Retina (tissue), 1 donor: Measurements from ENCODE around the gene IL21.
"Not testable (repeated sequence)": the region's sequence is repeated elsewhere in the genome, so short reads cannot be mapped to it uniquely, and the experiment has no call there.

Source experiments
- DNase-seq: peaks from one replicate; pipeline ENCODE4 v3.0.0-alpha.2; 2016

Gene IL21

DNA sequence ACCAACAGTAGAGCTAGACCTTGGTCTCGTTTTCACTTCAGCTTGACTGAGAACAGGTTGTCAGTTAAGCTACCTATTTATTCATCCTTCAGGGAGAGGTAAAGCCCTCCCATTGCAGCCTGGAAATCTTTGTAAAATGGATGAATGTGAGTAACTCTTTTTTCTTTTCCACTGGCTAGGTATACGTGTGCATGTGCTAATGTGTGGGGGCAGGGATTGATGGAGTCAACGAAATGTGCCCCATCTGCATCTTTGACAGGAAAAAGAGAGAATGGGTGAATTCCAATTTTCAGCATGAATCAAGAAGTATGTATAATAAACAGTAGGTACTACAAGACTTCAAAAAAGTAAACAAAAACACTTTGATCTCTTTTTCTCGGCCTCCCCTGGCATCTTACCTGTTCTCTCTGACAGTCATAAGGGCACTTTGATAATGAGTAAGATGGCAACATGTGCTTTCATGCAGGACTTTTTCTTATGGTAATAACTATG is at the start of gene IL21:
IL21 (minus strand) TSS at position 51 of the 492 bp plus-strand sequence. CDS start 55 bp downstream, outside the sequence.
- no peak for DNase-seq

DNA sequence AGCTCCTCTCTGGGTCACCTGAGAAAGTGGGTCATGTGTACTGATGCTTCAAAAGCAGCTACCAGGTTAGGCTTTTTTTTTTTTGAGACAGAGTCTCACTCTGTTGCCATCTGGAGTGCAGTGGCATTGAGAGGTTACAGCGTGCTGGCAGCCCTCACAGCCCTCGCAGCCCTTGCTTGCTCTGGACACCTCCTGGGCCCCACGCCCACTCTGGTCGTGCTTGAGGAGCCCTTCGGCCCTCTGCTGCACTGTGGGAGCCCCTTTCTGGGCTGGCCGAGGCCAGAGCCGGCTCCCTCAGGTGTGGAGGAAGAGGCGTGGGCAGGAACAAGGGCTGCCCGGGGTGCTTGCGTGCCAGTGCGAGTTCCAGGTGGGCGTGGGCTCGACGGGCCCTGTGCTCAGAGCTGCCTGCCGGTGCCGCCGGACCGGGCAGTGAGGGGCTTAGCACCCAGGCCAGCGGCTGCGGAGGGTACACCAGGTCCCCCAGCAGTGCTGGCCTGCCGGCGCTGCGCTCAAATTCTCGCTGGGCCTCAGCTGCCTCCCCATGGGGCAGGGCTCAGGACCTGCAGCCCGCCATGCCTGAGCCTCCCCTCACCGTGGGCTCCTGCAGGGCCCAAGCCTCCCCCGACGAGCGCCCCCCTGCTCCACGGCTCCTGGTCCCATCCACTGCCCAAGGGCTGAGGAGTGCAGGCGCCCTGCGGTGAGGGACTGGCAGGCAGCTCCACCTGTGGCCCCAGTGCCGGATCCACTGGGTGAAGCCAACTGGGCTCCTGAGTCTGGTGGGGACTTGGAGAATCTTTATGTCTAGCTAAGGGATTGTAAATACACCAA is 49.3 kb upstream of the IL21 start:
- DNase-seq, result no peak

DNA sequence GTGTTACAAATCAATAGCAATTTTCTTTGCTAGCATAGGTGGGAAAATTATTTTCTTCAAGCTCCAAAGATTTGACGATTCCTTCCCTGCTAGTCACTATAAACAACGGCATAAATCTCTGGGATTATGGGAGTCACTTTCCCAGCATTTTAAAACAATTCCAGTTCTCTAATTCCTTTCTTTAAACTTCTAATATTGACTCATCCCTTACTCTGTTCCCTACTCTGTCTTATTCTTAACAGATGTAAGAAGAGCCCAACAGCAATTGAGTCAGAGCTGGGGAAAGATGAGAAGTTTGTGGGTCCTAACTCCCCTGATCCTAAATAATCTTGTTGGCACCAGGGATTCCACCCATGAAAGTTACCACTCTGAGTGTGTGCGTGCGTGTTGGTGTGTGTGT is 47.4 kb upstream of the IL21 start:
- no peak for DNase-seq

DNA sequence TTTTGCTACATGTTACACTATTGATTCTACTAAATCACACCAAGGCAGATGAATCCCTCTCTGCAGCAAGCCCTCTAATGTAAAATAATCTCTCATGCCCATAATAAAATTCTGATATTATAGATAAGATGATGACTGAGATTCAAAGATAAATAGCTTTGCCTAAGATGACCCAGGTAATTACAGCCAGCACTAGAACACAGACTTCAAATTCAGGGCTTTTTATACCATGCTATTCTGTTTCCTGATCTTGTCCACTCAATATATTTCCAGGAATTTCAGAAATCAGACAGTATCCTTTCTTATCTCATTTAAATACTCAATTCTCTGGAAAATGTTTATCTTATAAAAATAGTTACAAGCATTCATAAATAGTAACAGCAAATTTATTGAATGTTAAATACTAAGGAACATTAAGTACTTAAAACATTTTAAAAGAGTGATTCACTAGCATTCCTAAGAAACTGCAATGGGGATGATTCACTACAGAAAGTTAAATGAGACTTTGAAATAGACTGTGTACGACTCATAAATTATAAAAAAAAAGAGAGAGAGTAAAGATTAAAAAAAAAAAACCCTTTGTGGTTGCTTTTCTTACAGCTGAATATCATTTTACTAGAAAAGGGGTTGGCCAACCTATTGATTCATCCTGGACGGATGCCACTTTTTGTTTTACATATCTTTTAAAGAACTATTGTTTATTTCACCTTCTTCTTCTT is 45.8 kb upstream of the IL21 start:
- DNase-seq, result no peak

DNA sequence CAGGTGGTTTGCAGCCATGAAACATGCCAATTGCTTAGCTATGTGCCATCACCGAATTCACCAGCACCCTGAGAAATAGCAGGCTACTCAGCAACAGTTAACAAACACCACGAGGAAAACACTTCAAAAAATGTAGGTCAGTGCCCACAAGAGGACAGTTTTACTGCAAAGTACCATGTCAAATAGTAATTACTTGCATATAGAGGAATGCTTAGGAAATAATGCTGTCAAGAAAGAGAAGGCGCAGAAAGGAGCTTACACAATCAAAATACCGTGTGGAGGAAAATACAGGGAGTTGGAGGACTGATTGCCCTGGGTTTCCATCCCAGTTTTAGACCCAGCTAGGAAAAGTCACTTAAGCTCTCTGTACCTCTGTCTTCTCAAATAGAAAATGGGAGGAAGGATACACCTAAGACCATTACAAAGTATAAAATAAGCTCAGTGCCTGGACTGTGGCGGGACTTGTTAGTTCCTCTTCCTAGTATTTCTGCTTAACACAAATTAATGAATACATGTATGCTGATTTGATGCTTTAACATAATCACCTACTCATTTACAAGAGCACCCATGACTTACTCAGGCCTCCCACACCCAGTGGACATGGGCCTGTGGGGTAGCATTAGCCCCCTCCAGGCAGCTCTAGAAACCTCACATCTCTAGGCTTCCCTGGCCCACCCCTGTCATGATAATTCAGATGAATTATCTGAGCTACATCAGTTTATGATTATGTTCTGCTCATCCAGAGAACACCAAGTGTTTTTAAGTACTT is 44.5 kb upstream of the IL21 start:
- DNase-seq, result peak; percentile 16

DNA sequence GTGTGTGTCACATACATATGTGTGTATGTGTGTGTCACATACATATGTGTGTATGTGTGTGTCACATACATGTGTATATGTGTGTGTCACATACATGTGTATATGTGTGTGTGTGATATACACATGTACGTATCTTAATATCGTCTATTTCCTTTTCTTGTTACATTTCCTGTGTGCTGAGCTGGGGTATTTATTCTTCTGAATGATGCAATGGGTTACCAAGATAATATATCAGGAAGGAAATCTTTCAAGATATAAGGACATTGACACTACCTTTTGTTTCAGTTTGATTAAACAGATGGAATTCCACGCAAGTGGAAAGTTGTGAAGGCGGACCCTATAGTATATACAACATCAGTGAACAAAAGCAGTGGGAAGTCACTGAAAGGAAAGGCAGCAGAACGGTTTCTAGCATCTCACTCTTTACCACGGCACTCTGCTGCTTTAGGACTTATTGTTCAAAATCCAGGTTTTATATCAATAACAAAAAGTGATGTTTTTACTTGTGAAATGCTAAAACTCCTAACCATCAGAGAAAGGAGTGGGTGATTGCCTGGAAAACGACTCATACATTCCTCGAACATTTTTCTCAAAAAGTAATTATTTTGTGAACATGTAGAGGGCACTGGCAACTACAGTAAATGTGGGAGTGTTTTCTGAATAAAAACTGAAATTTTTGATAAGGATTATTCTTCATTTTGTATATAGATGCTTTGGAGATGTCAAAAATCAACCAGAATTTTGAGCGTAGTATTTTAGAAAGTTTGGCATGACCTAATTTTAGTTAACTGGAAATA is 43.1 kb upstream of the IL21 start:
- DNase-seq, result peak; percentile 19

DNA sequence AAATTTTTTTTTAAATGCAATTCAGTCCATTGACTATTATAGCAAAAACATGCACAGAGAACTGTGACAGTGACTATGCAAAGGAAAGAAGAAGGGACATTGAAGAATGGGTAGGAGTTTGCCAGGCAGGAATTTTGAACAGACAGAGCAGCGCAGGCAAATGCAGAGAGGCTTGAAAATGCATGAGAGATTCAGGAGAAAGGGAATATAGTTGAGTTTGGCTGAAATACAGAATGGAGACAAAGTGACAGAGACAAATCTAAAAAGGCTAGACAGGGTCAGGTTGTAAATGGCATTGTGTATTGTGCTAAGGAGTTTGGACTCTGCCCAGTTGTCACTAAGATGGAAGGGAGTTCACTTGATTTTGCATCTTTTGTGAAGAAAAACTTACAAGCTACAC is 42.4 kb upstream of the IL21 start:
- no peak for DNase-seq

DNA sequence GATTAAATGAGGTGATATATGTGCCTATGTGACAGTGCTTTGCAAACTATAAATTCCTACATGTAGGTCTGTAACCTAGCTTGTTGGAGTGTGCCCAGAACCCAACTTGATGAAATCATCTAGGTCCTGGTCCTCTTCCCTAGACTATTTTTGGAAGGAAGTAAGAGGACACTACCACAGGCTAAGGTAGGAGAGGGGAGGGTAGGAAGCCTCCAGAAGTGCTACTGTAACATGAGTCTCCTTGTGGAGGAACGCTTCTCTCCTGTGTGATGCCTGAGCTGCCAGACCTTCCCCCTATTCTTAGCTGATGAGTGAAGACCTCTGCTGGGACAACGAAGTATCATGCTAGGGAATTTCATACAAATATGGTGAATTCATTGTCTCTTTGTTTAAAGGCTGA is 41.8 kb upstream of the IL21 start:
- DNase-seq, result no peak

DNA sequence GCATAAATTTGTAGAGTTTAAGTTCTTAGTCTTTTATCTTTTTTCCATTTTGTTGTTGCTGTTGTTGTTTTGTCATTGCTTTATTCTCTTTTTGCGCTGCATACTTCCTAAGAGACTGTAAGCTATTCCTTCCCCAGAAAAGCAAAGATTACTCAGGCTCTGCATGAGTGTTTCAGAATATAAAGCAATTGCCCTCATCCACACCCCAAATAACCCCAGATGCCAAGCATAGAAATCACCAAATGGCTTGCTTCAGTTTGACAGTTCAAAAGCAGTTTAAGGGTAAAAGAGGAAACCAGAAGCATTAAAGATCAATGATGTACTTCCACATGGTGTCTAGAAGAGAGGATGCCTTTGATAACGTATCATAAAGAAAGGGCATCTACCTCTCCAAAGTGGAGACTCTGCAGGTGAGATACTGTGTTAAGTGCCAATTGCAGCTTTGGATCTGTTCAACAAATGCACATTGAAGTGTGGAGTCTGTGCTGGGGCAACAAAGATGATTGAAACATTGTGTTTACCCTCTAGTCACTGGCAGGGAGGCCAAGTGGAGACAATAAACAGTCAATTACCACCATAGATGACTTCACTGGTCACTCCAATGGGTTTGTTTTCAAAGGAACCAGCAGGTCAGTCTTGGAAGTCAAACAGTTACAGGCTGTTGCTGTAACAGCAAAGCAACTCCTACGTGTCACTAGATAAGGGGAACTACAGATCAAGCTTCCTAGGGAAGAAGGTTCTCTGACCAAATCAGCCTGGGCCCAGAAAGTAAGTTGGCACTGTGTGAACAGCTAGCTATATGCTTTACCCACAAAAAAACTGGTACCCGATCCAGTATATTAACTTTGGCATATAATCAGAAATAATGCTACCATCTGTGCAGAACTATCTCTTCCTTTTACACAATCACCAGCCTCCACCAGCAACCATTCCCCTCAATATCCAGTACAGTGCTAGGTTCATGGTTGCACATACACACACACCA is 40.6 kb upstream of the IL21 start:
- no peak for DNase-seq

DNA sequence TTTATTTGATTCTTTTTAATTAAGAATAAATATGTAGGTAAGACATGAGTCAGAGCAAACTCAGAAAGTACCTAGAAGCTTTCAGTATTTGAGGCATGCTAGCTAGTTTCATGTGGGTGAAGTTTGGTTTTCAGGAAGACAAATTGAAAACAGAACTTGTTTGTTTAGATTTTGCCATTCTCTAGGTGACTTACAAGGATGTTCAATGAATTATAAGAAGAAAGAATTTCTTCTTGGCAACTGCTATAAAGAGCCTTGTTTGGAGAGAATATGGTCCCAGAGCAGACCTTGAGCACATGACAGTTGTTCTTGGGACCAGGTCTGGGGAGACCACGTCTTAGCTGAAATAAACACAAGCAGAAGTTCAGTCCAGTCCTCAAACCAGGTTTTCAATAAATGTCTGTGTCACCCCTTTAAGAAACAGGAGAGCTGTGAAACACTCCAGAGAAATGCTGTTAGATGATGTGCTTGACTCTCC is 38.0 kb upstream of the IL21 start:
- no peak for DNase-seq

DNA sequence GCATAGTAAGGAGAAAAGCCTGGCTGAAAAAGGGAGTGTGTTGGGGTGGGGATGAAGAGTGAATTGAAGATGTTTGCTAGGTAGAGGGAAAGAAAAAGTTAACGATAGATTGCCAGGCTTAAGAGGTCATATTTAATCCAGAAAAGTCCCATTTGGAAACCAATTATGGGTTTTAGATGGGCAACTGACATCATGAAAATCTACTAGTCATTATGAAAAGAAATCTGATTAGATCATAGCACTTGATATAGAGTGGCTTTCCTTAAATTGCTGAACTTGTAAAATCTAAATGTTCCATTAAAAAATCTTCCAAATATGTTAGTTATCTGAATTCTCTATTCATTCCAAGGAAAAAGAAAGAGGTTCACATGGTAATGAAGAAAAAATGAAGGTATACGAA is 37.5 kb upstream of the IL21 start:
- DNase-seq, result no peak

DNA sequence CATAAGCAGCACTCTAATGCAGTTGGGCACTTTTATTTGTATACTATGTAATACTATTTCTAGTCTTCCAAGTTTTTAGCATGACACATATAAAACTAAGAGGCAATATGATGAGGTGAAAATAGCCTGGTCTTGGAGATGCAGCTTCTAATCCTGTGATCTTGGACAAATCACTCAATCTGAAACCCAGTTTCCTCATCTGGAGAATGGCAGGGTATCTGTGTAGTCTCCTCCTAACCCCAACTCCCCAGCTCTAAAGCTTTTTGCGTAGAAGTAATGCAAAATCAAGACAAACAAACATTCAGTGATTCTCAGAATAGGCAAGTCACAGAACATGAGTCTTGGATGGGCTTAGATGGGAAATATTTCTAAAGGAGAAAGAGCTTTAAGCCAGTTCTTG is 36.7 kb upstream of the IL21 start:
- DNase-seq, result no peak

DNA sequence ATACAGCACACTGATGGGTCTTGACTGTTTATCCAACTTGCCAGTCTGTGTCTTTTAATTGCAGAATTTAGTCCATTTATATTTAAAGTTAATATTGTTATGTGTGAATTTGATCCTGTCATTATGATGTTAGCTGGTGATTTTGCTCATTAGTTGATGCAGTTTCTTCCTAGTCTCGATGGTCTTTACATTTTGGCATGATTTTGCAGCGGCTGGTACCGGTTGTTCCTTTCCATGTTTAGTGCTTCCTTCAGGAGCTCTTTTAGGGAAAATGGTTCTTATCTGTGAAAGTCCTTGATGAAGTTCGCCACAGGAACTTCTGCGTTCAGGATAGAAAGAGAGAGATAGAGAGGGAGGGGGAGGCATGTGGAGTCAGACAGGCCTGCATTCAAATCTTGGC is 35.7 kb upstream of the IL21 start:
- DNase-seq, result not testable (repeated sequence)

DNA sequence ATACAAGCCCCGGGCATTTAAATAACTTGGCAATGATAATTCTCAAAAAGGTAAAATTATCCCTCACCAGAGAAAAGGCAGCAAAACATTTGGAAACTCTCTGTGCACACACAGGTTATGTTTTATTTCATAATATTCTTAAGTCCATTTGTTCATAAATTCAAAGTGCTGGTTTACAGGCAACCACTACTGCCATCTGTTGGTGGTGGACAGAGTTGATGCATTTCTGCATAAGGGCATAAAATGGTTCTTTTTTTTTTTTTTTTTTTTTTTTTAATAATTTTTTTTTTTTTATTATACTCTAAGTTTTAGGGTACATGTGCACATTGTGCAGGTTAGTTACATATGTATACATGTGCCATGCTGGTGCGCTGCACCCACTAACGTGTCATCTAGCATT is 31.5 kb upstream of the IL21 start:
- DNase-seq, result no peak

DNA sequence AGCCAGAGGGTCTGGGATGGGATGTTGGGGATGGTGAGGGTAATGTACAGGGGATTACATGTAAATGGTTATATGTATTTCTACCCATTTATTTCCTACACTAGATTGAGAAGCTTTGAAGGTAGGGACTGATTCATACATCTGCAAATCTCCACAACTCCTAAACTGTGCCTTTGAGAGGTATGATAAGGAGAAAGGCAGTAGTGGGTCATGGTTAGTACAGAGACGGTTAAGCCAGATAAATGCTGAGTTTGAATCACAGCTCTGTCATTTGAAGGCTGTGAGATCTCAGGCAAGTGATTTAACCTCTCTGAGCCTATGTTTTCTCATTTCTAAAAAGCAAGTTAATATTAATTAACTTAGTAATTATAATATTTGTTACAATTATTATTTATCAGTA is 29.3 kb upstream of the IL21 start:
- DNase-seq, result no peak

DNA sequence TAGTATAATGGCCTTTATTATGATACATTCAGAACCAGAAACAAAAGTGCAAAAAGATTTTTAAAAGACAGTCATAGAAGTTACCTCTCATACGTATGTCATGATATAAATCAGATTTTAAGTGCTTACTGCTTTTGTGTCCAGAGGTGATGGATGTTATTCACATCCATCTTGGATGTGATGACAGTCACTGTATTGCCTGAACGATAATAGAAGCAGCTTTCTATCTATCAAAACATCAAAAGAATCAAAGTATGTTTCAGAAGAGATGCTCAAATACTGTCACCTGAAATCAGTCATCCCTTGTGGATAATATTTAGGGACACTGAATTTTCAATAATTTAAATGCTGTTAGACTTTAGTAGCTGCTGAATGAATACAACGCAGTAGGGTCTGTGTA is 26.8 kb upstream of the IL21 start:
- DNase-seq, result no peak

DNA sequence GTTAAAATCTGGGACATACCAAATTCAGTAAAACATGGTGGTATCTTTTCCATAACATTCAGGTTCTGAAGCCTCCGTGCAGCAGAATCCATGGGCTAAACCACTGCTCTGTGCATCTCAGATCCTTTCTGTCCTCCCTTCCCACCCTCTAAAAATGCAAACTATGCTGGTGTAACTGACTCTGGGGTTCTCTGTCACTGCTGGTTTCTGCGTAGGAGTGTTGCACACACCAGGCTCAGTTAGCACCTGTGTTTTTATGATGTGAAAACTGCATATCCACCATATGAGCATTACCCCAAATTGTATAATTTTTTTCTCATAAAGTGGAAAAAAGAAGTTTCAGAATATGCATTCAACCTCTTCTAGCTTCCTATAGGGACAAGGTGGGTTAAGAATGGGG is 22.4 kb upstream of the IL21 start:
- DNase-seq, result no peak

DNA sequence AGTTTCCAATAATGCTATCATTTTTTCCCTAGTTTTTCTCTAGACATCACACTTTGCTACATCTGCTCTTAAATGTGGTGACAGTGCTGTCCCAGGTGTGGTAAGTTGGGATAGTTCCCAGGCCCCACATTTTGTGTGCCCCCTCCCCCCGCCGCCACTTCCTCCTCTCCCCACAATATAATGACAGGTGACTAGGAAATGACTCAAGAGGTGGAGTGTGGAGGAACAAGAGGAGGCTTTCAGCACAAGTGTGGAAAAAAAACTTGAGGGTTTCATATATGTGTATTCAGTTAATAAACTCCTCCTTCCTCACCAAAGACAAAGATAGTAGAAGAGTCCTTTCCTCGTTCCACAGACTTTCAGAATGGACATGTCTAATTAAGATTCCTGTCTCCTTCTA is 18.3 kb upstream of the IL21 start:
- DNase-seq, result no peak

DNA sequence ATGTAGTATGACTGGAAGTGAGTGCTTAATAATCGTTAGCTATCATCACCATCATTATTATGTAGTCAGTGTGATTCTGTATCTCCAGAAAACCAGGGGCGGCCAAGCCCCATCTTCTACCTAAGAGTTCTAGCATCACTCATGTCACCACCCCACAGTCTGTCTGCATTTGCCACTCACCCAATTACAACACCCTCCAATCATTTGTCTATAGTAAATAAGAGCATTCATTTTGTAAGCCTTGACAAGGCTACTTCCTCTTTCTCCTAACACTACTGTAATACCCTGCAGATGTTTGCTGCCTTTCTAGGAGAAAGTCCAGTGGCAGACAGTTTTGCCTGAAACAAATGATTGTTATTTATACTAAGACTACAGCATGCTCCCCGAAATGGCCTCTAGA is 15.8 kb upstream of the IL21 start:
- DNase-seq, result no peak

DNA sequence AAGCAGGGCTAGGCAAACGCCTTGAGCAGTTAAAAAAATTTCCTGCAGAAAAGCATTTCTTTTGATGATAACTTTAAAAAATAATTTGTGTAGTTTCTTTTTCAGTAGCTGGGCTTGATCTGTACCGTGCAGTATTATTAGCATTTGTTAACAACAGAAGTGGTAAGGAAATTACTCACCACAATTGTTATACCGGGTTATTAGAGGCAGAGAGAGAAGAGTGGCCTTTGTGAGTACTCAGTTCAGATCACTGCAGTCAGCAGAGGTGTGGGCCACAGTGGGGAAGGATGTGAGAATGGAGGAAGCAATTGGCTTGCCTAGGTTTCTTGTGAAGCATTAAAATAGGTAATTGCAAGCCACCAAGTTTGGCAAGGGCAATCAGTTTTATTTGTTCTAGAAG is 14.3 kb upstream of the IL21 start:
- DNase-seq, result no peak

DNA sequence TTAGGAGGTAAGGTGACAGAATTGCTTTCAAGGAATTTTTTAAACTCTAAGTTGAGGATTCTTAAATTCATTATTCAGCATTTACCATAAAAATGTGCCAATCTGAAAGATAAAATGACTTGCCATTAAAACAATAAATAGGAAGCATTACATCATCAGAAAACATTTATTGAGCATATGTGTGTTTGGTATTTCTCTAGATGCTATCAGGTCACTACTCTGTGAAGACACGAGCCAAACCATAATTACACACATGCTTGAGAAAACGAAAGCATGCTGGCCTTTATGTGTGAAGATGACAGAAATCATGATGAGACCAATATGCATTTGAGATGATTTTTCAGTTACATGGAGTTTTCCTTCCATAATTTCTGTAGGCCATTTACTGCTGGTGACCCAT is 12.3 kb upstream of the IL21 start:
- no peak for DNase-seq
